Mucosa of rectum (tissue), 2 donors: Measurements from ENCODE around the gene FAT3.

Experiments used
- H3K27ac ChIP-seq, 2 donors: one replicate each; pipeline ENCODE4 v1.7.0; 2013; ENCODE audit warnings: inconsistent platforms in 2 of 2, low read depth in 2 of 2, low read length in 2 of 2
- H3K27me3 ChIP-seq, 2 donors: one replicate each; pipeline ENCODE4 v1.7.0; 2013; ENCODE audit warnings: low read length in 2 of 2; ENCODE audit not compliant: control insufficient read depth in 2 of 2, insufficient read depth in 2 of 2
- H3K36me3 ChIP-seq, 2 donors: one replicate each; pipeline ENCODE4 v1.7.0; 2013; ENCODE audit warnings: low read length in 2 of 2; ENCODE audit not compliant: control insufficient read depth in 2 of 2, insufficient read depth in 2 of 2
- H3K4me1 ChIP-seq, 2 donors: one replicate each; pipeline ENCODE4 v1.7.0; 2013; ENCODE audit warnings: low read length in 2 of 2, mild to moderate bottlenecking in 1 of 2; ENCODE audit not compliant: control insufficient read depth in 2 of 2, insufficient read depth in 2 of 2
- H3K4me3 ChIP-seq, 2 donors: one replicate each; pipeline ENCODE4 v1.7.0; 2013; ENCODE audit warnings: low read length in 2 of 2
- H3K9ac ChIP-seq, 2 donors: one replicate each; pipeline ENCODE4 v1.7.0; 2013; ENCODE audit warnings: low read length in 2 of 2, low read depth in 1 of 2, mild to moderate bottlenecking in 1 of 2
- H3K9me3 ChIP-seq, 2 donors: one replicate each; pipeline ENCODE4 v1.7.0; 2013; ENCODE audit warnings: low read length in 2 of 2; ENCODE audit not compliant: control insufficient read depth in 2 of 2
- donor health status: healthy.
- donor health status: Normal muscosa, but diverticular disease.

Gene FAT3

GRCh38 chr11:92211576-92212167 lies 12.9 kb upstream of the FAT3 start:
- Histone ChIP-seq H3K27me3 (no peaks in the 10 kb centered on the region), H3K9ac (no peak overlapping the region), H3K36me3 (no peaks in the 10 kb centered on the region), H3K4me3 (no peak overlapping the region), H3K9me3 (no peaks in the 10 kb centered on the region), H3K4me1 (no peaks in the 10 kb centered on the region), H3K27ac (no peak overlapping the region)

GRCh38 chr11:92212530-92212929 lies 12.1 kb upstream of the FAT3 start:
- H3K9me3 ChIP-seq, result no peaks in the 10 kb centered on the region
- no peaks in the 10 kb centered on the region for H3K27me3 ChIP-seq
- H3K27ac ChIP-seq, result no peak overlapping the region
- no peak overlapping the region for H3K4me3 ChIP-seq
- no peaks in the 10 kb centered on the region for H3K36me3 ChIP-seq
- H3K4me1 ChIP-seq, result no peaks in the 10 kb centered on the region
- no peak overlapping the region for H3K9ac ChIP-seq

- H3K27me3 ChIP-seq, result no peaks in the 10 kb centered on the region
- no peaks in the 10 kb centered on the region for H3K36me3 ChIP-seq
- H3K9ac ChIP-seq, result no peak overlapping the region
- no peaks in the 10 kb centered on the region for H3K9me3 ChIP-seq
- no peak overlapping the region for H3K27ac ChIP-seq
- H3K4me1 ChIP-seq, result no peaks in the 10 kb centered on the region
- H3K4me3 ChIP-seq, result no peak overlapping the region
Observed at GRCh38 chr11:92216789-92217188, 7.8 kb upstream of the FAT3 start.

- no peak overlapping the region for H3K9ac ChIP-seq
- no peaks in the 10 kb centered on the region for H3K36me3 ChIP-seq
- no peak overlapping the region for H3K4me3 ChIP-seq
- no peaks in the 10 kb centered on the region for H3K4me1 ChIP-seq
- no peaks in the 10 kb centered on the region for H3K9me3 ChIP-seq
- peaks cover 6 to 11% of the 10 kb centered on the region in 2 donors for H3K27me3 ChIP-seq
- no peak overlapping the region for H3K27ac ChIP-seq
Observed at GRCh38 chr11:92219476-92219875, 5.1 kb upstream of the FAT3 start.

GRCh38 chr11:92222701-92223100 lies 1.9 kb upstream of the FAT3 start:
- Histone ChIP-seq H3K4me3 (no peak overlapping the region), H3K4me1 (no peaks in the 10 kb centered on the region), H3K27me3 (peaks cover 17 to 26% of the 10 kb centered on the region in 2 donors), H3K36me3 (no peaks in the 10 kb centered on the region), H3K9ac (no peak overlapping the region), H3K9me3 (no peaks in the 10 kb centered on the region), H3K27ac (no peak overlapping the region)

GRCh38 chr11:92224054-92224406 lies 588 bp upstream of the FAT3 start:
- no peaks in the 10 kb centered on the region for H3K4me1 ChIP-seq
- H3K27ac ChIP-seq, result no peak overlapping the region
- H3K4me3 ChIP-seq, result no peak overlapping the region
- H3K27me3 ChIP-seq, result peaks cover 23 to 36% of the 10 kb centered on the region in 2 donors
- no peak overlapping the region for H3K9ac ChIP-seq
- no peaks in the 10 kb centered on the region for H3K36me3 ChIP-seq
- H3K9me3 ChIP-seq, result no peaks in the 10 kb centered on the region

- peaks cover 23 to 37% of the 10 kb centered on the region in 2 donors for H3K27me3 ChIP-seq
- no peaks in the 10 kb centered on the region for H3K36me3 ChIP-seq
- no peak overlapping the region for H3K27ac ChIP-seq
- no peak overlapping the region for H3K4me3 ChIP-seq
- H3K4me1 ChIP-seq, result no peaks in the 10 kb centered on the region
- H3K9me3 ChIP-seq, result no peaks in the 10 kb centered on the region
- no peak overlapping the region for H3K9ac ChIP-seq
Observed at GRCh38 chr11:92225125-92225567, 528 bp downstream of the FAT3 start.

- Histone ChIP-seq H3K9me3 (no peaks in the 10 kb centered on the region), H3K4me1 (no peaks in the 10 kb centered on the region), H3K27me3 (peaks cover 23 to 37% of the 10 kb centered on the region in 2 donors), H3K9ac (no peak overlapping the region), H3K27ac (no peak overlapping the region), H3K4me3 (no peak overlapping the region), H3K36me3 (no peaks in the 10 kb centered on the region)
Observed at GRCh38 chr11:92225568-92226330, 1.1 kb downstream of the FAT3 start.

GRCh38 chr11:92226331-92227229 lies 2.0 kb downstream of the FAT3 start:
- H3K9me3 ChIP-seq, result no peaks in the 10 kb centered on the region
- H3K4me1 ChIP-seq, result no peaks in the 10 kb centered on the region
- peaks cover 23 to 37% of the 10 kb centered on the region in 2 donors for H3K27me3 ChIP-seq
- no peak overlapping the region for H3K27ac ChIP-seq
- H3K36me3 ChIP-seq, result no peaks in the 10 kb centered on the region
- no peak overlapping the region for H3K9ac ChIP-seq
- H3K4me3 ChIP-seq, result no peak overlapping the region
